Effector memory CD4-positive, alpha-beta T cell (primary cell): ENCODE results near the gene SLC25A38.

ENCODE experiments used
- DNase-seq, 3 donors: peaks; one replicate each; pipeline ENCODE4 v3.0.0-alpha.2; 2020
- H3K27ac ChIP-seq: 2 replicates; pipeline ENCODE4 v1.7.0; 2013; ENCODE audit warnings: mild to moderate bottlenecking, low read length, moderate library complexity; ENCODE audit not compliant: insufficient read depth, poor library complexity, severe bottlenecking
- H3K27me3 ChIP-seq: replicated peaks from 2 replicates; pipeline ENCODE4 v1.7.0; 2013; ENCODE audit warnings: mild to moderate bottlenecking, low read length; ENCODE audit not compliant: insufficient read depth, control insufficient read depth, poor library complexity, severe bottlenecking
- H3K36me3 ChIP-seq: 2 replicates; pipeline ENCODE4 v1.7.0; 2013; ENCODE audit warnings: mild to moderate bottlenecking, low read length, moderate library complexity; ENCODE audit not compliant: control insufficient read depth, insufficient read depth
- H3K4me1 ChIP-seq: 2 replicates; pipeline ENCODE4 v1.7.0; 2013; ENCODE audit warnings: low read length, mild to moderate bottlenecking; ENCODE audit not compliant: control insufficient read depth, insufficient read depth, poor library complexity, severe bottlenecking
- H3K4me3 ChIP-seq: 2 replicates; pipeline ENCODE4 v1.7.0; 2013; ENCODE audit warnings: low read length, low read depth, mild to moderate bottlenecking; ENCODE audit not compliant: insufficient read depth, poor library complexity, severe bottlenecking
- H3K9me3 ChIP-seq: 2 replicates; pipeline ENCODE4 v1.7.0; 2013; ENCODE audit warnings: mild to moderate bottlenecking, low read length, moderate library complexity; ENCODE audit not compliant: control insufficient read depth

SLC25A38 gene

GRCh38 chr3:39428745-39429201 lies 45.6 kb downstream of the SLC25A38 start:
- no peak for DNase-seq

GRCh38 chr3:39429466-39429865 lies 46.3 kb downstream of the SLC25A38 start:
- Histone ChIP-seq H3K27ac (no peak overlapping the region), H3K36me3 (no peaks in the 10 kb centered on the region), H3K4me3 (no peak overlapping the region), H3K27me3 (no peaks in the 10 kb centered on the region), H3K9me3 (no peaks in the 10 kb centered on the region), H3K4me1 (no peaks in the 10 kb centered on the region)
- DNase-seq: no peak

More at GRCh38 chr3:39428745-39429201, 45.6 kb downstream of the SLC25A38 start:
- H3K9me3 ChIP-seq: no peaks in the 10 kb centered on the region
- H3K27ac ChIP-seq: no peak overlapping the region
- H3K27me3 ChIP-seq: no peaks in the 10 kb centered on the region
- no peaks in the 10 kb centered on the region for H3K4me1 ChIP-seq
- no peak overlapping the region for H3K4me3 ChIP-seq
- H3K36me3 ChIP-seq: no peaks in the 10 kb centered on the region

- H3K36me3 ChIP-seq: no peaks in the 10 kb centered on the region
- no peaks in the 10 kb centered on the region for H3K27me3 ChIP-seq
- DNase-seq: no peak
- H3K4me3 ChIP-seq: no peak overlapping the region
- no peak overlapping the region for H3K27ac ChIP-seq
- H3K4me1 ChIP-seq: no peaks in the 10 kb centered on the region
- H3K9me3 ChIP-seq: no peaks in the 10 kb centered on the region
Measured at GRCh38 chr3:39432342-39432741, 49.2 kb downstream of the SLC25A38 start.

GRCh38 chr3:39433642-39434041 lies 50.5 kb downstream of the SLC25A38 start:
- H3K36me3 ChIP-seq: no peaks in the 10 kb centered on the region
- no peak overlapping the region for H3K27ac ChIP-seq
- no peaks in the 10 kb centered on the region for H3K9me3 ChIP-seq
- no peak overlapping the region for H3K4me3 ChIP-seq
- no peaks in the 10 kb centered on the region for H3K27me3 ChIP-seq
- no peak for DNase-seq
- H3K4me1 ChIP-seq: no peaks in the 10 kb centered on the region

- H3K9me3 ChIP-seq: no peaks in the 10 kb centered on the region
Measured at GRCh38 chr3:39434574-39434973, 51.4 kb downstream of the SLC25A38 start.

GRCh38 chr3:39435006-39435748 lies 52.0 kb downstream of the SLC25A38 start:
- Histone ChIP-seq H3K27me3 (no peaks in the 10 kb centered on the region), H3K9me3 (no peaks in the 10 kb centered on the region), H3K4me1 (no peaks in the 10 kb centered on the region), H3K27ac (no peak overlapping the region), H3K4me3 (no peak overlapping the region), H3K36me3 (no peaks in the 10 kb centered on the region)
- no peak for DNase-seq

More at GRCh38 chr3:39434574-39434973, 51.4 kb downstream of the SLC25A38 start:
- no peaks in the 10 kb centered on the region for H3K36me3 ChIP-seq
- H3K27ac ChIP-seq: no peak overlapping the region
- H3K4me1 ChIP-seq: no peaks in the 10 kb centered on the region
- no peaks in the 10 kb centered on the region for H3K27me3 ChIP-seq
- H3K4me3 ChIP-seq: no peak overlapping the region
- no peak for DNase-seq

GRCh38 chr3:39438880-39439279 lies 55.7 kb downstream of the SLC25A38 start:
- H3K4me1 ChIP-seq: no peaks in the 10 kb centered on the region
- no peaks in the 10 kb centered on the region for H3K9me3 ChIP-seq
- no peaks in the 10 kb centered on the region for H3K27me3 ChIP-seq
- no peak overlapping the region for H3K4me3 ChIP-seq
- H3K36me3 ChIP-seq: no peaks in the 10 kb centered on the region
- no peak for DNase-seq
- H3K27ac ChIP-seq: no peak overlapping the region

GRCh38 chr3:39440316-39440715 lies 57.1 kb downstream of the SLC25A38 start:
- no peaks in the 10 kb centered on the region for H3K27me3 ChIP-seq
- H3K4me3 ChIP-seq: no peak overlapping the region
- no peaks in the 10 kb centered on the region for H3K9me3 ChIP-seq
- no peak overlapping the region for H3K27ac ChIP-seq
- H3K36me3 ChIP-seq: no peaks in the 10 kb centered on the region
- H3K4me1 ChIP-seq: no peaks in the 10 kb centered on the region
- no peak for DNase-seq

- no peak overlapping the region for H3K27ac ChIP-seq
- no peaks in the 10 kb centered on the region for H3K36me3 ChIP-seq
- H3K4me1 ChIP-seq: no peaks in the 10 kb centered on the region
- DNase-seq: no peak
- no peaks in the 10 kb centered on the region for H3K9me3 ChIP-seq
- no peak overlapping the region for H3K4me3 ChIP-seq
- H3K27me3 ChIP-seq: no peaks in the 10 kb centered on the region
Measured at GRCh38 chr3:39443530-39443929, 60.4 kb downstream of the SLC25A38 start.

GRCh38 chr3:39445927-39446326 lies 62.8 kb downstream of the SLC25A38 start:
- H3K4me1 ChIP-seq: no peaks in the 10 kb centered on the region
- no peak for DNase-seq
- no peaks in the 10 kb centered on the region for H3K9me3 ChIP-seq
- H3K4me3 ChIP-seq: no peak overlapping the region
- no peak overlapping the region for H3K27ac ChIP-seq
- H3K27me3 ChIP-seq: no peaks in the 10 kb centered on the region
- no peaks in the 10 kb centered on the region for H3K36me3 ChIP-seq
